H1 (cell line): ENCODE results near the gene SLC7A8. TPM values are rescaled to one million over a fixed set of nuclear protein-coding genes. Genes with fewer than 3 reads are reported as not detected.

ENCODE experiments used
- BCL11A ChIP-seq, 2 experiments: IDR thresholded peaks; one replicate each; pipeline ENCODE4 v1.6.1; 2011; ENCODE audit warnings: low read depth in 2 of 2, low read length in 2 of 2, mild to moderate bottlenecking in 2 of 2
- JUN ChIP-seq: IDR thresholded peaks from 2 replicates; pipeline ENCODE4 v1.6.1; 2011; ENCODE audit warnings: low read depth, mild to moderate bottlenecking, improper control_type of control experiment, low read length
- polyA plus RNA-seq, 7 experiments: library from polyadenylated mRNA; depleted of rRNA in 3 of 7; stranded (reverse) in 5 of 7; unstranded in 2 of 7; fragments of >200 nt in 5 of 7; fragments of 200-250 nt in 2 of 7; gene quantifications; 1 replicate in 5 of 7; 2 replicates in 1 of 7; 4 replicates in 1 of 7; pipeline versions ENCODE4 v1.2.1 to v1.2.3, GENCODE V29; 2011 to 2013; ENCODE audit warnings: missing spikeins in 2 of 7, mixed read lengths in 2 of 7
- total RNA-seq: library from RNA; stranded (reverse); fragmentation: NEBNext Ultra II Directional; extraction: Animal tissue kit (Norgen Biotek cat#: 25700); gene quantifications from 2 replicates; pipeline ENCODE4 v1.2.1, GENCODE V29; 2021

The SLC7A8 gene
- total and polyA plus RNA-seq, 2 of the 8 experiments (the other 6 are each of a cell fraction or from before 2014, with no cell fraction given), result 182 to 204 TPM

DNA sequence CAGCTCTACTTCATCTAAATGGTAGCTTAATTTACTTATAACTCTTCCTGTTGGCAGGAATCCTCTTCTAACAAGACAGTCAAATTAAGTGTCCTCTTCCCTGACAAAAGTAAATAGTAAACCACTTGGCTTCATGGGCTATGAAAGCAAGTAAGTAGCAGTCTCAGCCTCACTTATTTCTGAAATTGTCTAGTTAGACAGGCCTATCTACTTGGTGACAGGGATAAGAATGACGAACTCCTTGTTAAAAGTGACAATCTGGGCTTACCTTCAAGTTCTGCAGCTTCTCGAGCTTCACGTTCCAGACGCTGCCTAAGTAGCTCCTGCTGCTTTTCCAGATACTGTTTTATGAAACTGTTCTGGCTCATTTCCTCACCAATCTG, 93.2 kb downstream of the SLC7A8 start (continued):
- TF ChIP-seq JUN (no peak), BCL11A (IDR thresholded peaks at IDR 0.05; ENCODE audit: low read depth in 2 of 2, low read length in 2 of 2) (no peak)
